Measurements from ENCODE around the gene AGMO. TPM values are rescaled to one million over a fixed set of nuclear protein-coding genes. Genes with fewer than 3 reads are reported as not detected.

Gene AGMO
- total and polyA plus RNA-seq, 10 of the 15 experiments (the other 5 are each of a cell fraction or from before 2014, with no cell fraction given), result 0.11 to 0.29 TPM; not detected in 8

DNA sequence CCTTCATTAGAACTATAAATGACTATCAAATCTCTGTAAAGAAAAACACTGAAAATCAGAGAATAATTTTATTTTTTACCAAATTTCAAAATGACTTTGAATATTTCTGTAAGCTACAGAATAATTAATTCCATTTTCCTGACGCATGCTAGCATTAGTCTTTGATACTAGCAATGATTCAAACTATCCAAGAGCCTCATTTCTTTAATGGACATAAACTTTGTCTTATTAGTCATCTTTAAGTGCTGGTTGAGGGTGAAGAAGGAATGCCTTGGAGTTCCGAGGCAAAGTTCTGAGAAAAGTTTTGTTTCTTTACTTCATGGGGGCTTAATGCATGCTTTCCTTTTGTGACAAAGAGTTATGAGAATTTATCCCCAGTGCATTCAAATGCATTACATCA, 137.3 kb downstream of the AGMO start:
- H2AFZ ChIP-seq (ENCODE audit: control insufficient read depth, low read depth, low read length), result no peak overlapping the region
- TF ChIP-seq STAT1 (conservative IDR thresholded peaks at IDR 0.05), result no peak
- TF ChIP-seq HCFC1 (IDR thresholded peaks at IDR 0.05; ENCODE audit: low read length), result no peak
- TF ChIP-seq, protein P1, sequence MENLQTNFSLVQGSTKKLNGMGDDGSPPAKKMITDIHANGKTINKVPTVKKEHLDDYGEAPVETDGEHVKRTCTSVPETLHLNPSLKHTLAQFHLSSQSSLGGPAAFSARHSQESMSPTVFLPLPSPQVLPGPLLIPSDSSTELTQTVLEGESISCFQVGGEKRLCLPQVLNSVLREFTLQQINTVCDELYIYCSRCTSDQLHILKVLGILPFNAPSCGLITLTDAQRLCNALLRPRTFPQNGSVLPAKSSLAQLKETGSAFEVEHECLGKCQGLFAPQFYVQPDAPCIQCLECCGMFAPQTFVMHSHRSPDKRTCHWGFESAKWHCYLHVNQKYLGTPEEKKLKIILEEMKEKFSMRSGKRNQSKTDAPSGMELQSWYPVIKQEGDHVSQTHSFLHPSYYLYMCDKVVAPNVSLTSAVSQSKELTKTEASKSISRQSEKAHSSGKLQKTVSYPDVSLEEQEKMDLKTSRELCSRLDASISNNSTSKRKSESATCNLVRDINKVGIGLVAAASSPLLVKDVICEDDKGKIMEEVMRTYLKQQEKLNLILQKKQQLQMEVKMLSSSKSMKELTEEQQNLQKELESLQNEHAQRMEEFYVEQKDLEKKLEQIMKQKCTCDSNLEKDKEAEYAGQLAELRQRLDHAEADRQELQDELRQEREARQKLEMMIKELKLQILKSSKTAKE (IDR thresholded peaks at IDR 0.05; ENCODE audit: low read depth, poor library complexity, severe bottlenecking), result no peak
- TF ChIP-seq, protein P2, sequence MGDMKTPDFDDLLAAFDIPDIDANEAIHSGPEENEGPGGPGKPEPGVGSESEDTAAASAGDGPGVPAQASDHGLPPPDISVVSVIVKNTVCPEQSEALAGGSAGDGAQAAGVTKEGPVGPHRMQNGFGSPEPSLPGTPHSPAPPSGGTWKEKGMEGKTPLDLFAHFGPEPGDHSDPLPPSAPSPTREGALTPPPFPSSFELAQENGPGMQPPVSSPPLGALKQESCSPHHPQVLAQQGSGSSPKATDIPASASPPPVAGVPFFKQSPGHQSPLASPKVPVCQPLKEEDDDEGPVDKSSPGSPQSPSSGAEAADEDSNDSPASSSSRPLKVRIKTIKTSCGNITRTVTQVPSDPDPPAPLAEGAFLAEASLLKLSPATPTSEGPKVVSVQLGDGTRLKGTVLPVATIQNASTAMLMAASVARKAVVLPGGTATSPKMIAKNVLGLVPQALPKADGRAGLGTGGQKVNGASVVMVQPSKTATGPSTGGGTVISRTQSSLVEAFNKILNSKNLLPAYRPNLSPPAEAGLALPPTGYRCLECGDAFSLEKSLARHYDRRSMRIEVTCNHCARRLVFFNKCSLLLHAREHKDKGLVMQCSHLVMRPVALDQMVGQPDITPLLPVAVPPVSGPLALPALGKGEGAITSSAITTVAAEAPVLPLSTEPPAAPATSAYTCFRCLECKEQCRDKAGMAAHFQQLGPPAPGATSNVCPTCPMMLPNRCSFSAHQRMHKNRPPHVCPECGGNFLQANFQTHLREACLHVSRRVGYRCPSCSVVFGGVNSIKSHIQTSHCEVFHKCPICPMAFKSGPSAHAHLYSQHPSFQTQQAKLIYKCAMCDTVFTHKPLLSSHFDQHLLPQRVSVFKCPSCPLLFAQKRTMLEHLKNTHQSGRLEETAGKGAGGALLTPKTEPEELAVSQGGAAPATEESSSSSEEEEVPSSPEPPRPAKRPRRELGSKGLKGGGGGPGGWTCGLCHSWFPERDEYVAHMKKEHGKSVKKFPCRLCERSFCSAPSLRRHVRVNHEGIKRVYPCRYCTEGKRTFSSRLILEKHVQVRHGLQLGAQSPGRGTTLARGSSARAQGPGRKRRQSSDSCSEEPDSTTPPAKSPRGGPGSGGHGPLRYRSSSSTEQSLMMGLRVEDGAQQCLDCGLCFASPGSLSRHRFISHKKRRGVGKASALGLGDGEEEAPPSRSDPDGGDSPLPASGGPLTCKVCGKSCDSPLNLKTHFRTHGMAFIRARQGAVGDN (IDR thresholded peaks at IDR 0.05), result no peak
- TF ChIP-seq, protein P3, sequence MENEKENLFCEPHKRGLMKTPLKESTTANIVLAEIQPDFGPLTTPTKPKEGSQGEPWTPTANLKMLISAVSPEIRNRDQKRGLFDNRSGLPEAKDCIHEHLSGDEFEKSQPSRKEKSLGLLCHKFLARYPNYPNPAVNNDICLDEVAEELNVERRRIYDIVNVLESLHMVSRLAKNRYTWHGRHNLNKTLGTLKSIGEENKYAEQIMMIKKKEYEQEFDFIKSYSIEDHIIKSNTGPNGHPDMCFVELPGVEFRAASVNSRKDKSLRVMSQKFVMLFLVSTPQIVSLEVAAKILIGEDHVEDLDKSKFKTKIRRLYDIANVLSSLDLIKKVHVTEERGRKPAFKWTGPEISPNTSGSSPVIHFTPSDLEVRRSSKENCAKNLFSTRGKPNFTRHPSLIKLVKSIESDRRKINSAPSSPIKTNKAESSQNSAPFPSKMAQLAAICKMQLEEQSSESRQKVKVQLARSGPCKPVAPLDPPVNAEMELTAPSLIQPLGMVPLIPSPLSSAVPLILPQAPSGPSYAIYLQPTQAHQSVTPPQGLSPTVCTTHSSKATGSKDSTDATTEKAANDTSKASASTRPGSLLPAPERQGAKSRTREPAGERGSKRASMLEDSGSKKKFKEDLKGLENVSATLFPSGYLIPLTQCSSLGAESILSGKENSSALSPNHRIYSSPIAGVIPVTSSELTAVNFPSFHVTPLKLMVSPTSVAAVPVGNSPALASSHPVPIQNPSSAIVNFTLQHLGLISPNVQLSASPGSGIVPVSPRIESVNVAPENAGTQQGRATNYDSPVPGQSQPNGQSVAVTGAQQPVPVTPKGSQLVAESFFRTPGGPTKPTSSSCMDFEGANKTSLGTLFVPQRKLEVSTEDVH (IDR thresholded peaks at IDR 0.05; ENCODE audit: low read depth, partially characterized antibody), result no peak
- TF ChIP-seq PML (IDR thresholded peaks at IDR 0.05; ENCODE audit: low read length), result no peak
- TF ChIP-seq, protein P4, sequence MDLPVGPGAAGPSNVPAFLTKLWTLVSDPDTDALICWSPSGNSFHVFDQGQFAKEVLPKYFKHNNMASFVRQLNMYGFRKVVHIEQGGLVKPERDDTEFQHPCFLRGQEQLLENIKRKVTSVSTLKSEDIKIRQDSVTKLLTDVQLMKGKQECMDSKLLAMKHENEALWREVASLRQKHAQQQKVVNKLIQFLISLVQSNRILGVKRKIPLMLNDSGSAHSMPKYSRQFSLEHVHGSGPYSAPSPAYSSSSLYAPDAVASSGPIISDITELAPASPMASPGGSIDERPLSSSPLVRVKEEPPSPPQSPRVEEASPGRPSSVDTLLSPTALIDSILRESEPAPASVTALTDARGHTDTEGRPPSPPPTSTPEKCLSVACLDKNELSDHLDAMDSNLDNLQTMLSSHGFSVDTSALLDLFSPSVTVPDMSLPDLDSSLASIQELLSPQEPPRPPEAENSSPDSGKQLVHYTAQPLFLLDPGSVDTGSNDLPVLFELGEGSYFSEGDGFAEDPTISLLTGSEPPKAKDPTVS (IDR thresholded peaks at IDR 0.05; ENCODE audit: low read depth, low read length), result no peak
- no peak for TF ChIP-seq FOXK2 (IDR thresholded peaks at IDR 0.05)
- no peak for TF ChIP-seq ZNF274 (IDR thresholded peaks at IDR 0.05; ENCODE audit: insufficient read depth, insufficient read length)
- ChIA-PET POLR2A (no interaction called here), CTCF (no interaction called here), RAD21 (ENCODE audit: unreplicated experiment) (interaction anchor here (0.5 kb wide), 1 partner anchor 733 kb away, joined by 4 read pairs; no protein-coding TSS in a partner anchor), SMC1A (ENCODE audit: uncharacterized antibody, unreplicated experiment) (interaction anchor here (1.0 to 1.3 kb wide), 3 partner anchors 17 to 47 kb away, joined by 3 read pairs; no protein-coding TSS in a partner anchor)
- in situ Hi-C loops (cut with MboI), result no loop called here
- H3K9me3 ChIP-seq (replicated peaks; ENCODE audit: control insufficient read depth, insufficient read depth, low read length), result no peaks in the 10 kb centered on the region
- 2% methylated on average over 2 of the region's 2 CpGs for WGBS (ENCODE audit: insufficient coverage, insufficient replicate concordance, low lambda C conversion rate, missing lambda C conversion rate)
- H3K27me3 ChIP-seq (replicated peaks in 1 of 2; ENCODE audit: control insufficient read depth in 2 of 2, insufficient read depth in 2 of 2, low read length in 1 of 2), result no peaks in the 10 kb centered on the region
- ATAC-seq (no peak), FAIRE-seq (no peak), DNase-seq (ENCODE audit: low read depth, low spot score) (no peak)
- BruUV-seq (replicated peaks), result no TSS peak
- no peaks in the 10 kb centered on the region for H4K20me1 ChIP-seq (ENCODE audit: control insufficient read depth, insufficient read depth)
- H3K4me3 ChIP-seq, result no peak overlapping the region
- no peaks in the 10 kb centered on the region for H3K79me2 ChIP-seq (ENCODE audit: control insufficient read depth, insufficient read depth, low read length)
- H3K4me1 ChIP-seq (ENCODE audit: control insufficient read depth, insufficient read depth, low read length), result no peaks in the 10 kb centered on the region
- H3K36me3 ChIP-seq (ENCODE audit: control insufficient read depth in 2 of 2, insufficient read depth in 2 of 2, low read length in 1 of 2), result no peaks in the 10 kb centered on the region
- H3K9ac ChIP-seq (ENCODE audit: control insufficient read depth, insufficient read depth, low read length), result no peak overlapping the region
- H3K4me2 ChIP-seq (ENCODE audit: control insufficient read depth, insufficient read depth), result no peak overlapping the region
- no peak overlapping the region for H3K27ac ChIP-seq (ENCODE audit: control insufficient read depth, insufficient read depth)
- intact Hi-C loops (cut with micrococcal nuclease; ENCODE audit: unreplicated experiment), result no loop called here

Measured in GM12878 (cell line).